Muscle of leg (tissue), 11 donors: Measurements from ENCODE around the gene HOXA9. TPM values are rescaled to one million over a fixed set of nuclear protein-coding genes. Genes with fewer than 3 reads are reported as not detected.
A peak's percentile ranks its signal among the peaks of the same experiment; 100 is the strongest.

ENCODE experiments used
- DNase-seq: peaks from one replicate; pipeline ENCODE4 v3.0.0; 2013
- H3K27ac ChIP-seq: one replicate; pipeline ENCODE4 v1.5.1; 2013; ENCODE audit warnings: mild to moderate bottlenecking, low read length, control low read depth
- H3K27me3 ChIP-seq: one replicate; pipeline ENCODE4 v1.6.1; 2013; ENCODE audit warnings: low read length; ENCODE audit not compliant: control insufficient read depth, insufficient read depth
- H3K36me3 ChIP-seq: one replicate; pipeline ENCODE4 v1.6.1; 2013; ENCODE audit warnings: low read length; ENCODE audit not compliant: control insufficient read depth, insufficient read depth
- H3K4me1 ChIP-seq: one replicate; pipeline ENCODE4 v1.6.1; 2013; ENCODE audit warnings: low read length; ENCODE audit not compliant: control insufficient read depth, insufficient read depth
- H3K4me3 ChIP-seq: one replicate; pipeline ENCODE4 v1.5.1; 2013; ENCODE audit warnings: low read length, control low read depth
- H3K9me3 ChIP-seq: replicated peaks from 2 replicates; pipeline ENCODE4 v1.6.1; 2013; ENCODE audit warnings: low read depth, low read length; ENCODE audit not compliant: control insufficient read depth
- WGBS: methylation state at CpG from one replicate; pipeline ENCODE4 v1.1.5; 2013; ENCODE audit warnings: missing lambda C conversion rate; ENCODE audit not compliant: insufficient coverage; 5-methylcytosine and 5-hydroxymethylcytosine counted together
- polyA plus RNA-seq, 8 donors: library from polyadenylated mRNA; unstranded; fragments of 120-200 nt; gene quantifications; one replicate each; pipeline versions ENCODE4 v1.2.1 to v1.2.3, GENCODE V29; 2013; ENCODE audit warnings: inconsistent platforms in 1 of 8, low replicate concordance in 1 of 8; ENCODE audit not compliant: insufficient read length in 8 of 8, insufficient read depth in 1 of 8
- total RNA-seq: library from RNA; stranded (reverse); fragments of 120-200 nt; gene quantifications from one replicate; pipeline ENCODE4 v1.2.4, GENCODE V29; 2013

The HOXA9 gene
- total and polyA plus RNA-seq, 9 donors = 16.0 to 28.5 (median 21.7) TPM

- H3K4me1 ChIP-seq = peaks cover 56% of the 10 kb centered on the region
- H3K27ac ChIP-seq = no peak overlapping the region
- H3K36me3 ChIP-seq = peaks cover 28% of the 10 kb centered on the region
- no peaks in the 10 kb centered on the region for H3K9me3 ChIP-seq
- H3K27me3 ChIP-seq = peaks cover 7% of the 10 kb centered on the region
- 60% methylated on average over 3 of the region's 8 CpGs for WGBS
- no peak overlapping the region for H3K4me3 ChIP-seq
- no peak for DNase-seq
Observed at GRCh38 chr7:27124902-27125689, 40.2 kb downstream of the HOXA9 start.

- WGBS = 73% methylated on average over 33 of the region's 43 CpGs
- DNase-seq = no peak
- peaks cover 34% of the 10 kb centered on the region for H3K36me3 ChIP-seq
- H3K27ac ChIP-seq = no peak overlapping the region
- H3K4me3 ChIP-seq = no peak overlapping the region
- H3K9me3 ChIP-seq = no peaks in the 10 kb centered on the region
- peaks cover 57% of the 10 kb centered on the region for H3K4me1 ChIP-seq
- peaks cover 7% of the 10 kb centered on the region for H3K27me3 ChIP-seq
Observed at GRCh38 chr7:27124096-27124901, 41.0 kb downstream of the HOXA9 start.

GRCh38 chr7:27123477-27124053 lies 41.8 kb downstream of the HOXA9 start:
- H3K9me3 ChIP-seq = no peaks in the 10 kb centered on the region
- H3K36me3 ChIP-seq = peaks cover 34% of the 10 kb centered on the region
- H3K27me3 ChIP-seq = peaks cover 7% of the 10 kb centered on the region
- no peak for DNase-seq
- H3K4me3 ChIP-seq = no peak overlapping the region
- peaks cover 53% of the 10 kb centered on the region for H3K4me1 ChIP-seq
- 77% methylated on average over 18 of the region's 26 CpGs for WGBS
- H3K27ac ChIP-seq = no peak overlapping the region

- H3K27me3 ChIP-seq = peaks cover 7% of the 10 kb centered on the region
- H3K4me1 ChIP-seq = peaks cover 52% of the 10 kb centered on the region
- peaks cover 36% of the 10 kb centered on the region for H3K36me3 ChIP-seq
- H3K9me3 ChIP-seq = no peaks in the 10 kb centered on the region
- no peak overlapping the region for H3K27ac ChIP-seq
- no peak for DNase-seq
- WGBS = 63% methylated on average over 8 of the region's 14 CpGs
- no peak overlapping the region for H3K4me3 ChIP-seq
Observed at GRCh38 chr7:27123007-27123476, 42.3 kb downstream of the HOXA9 start.

- peaks cover 52% of the 10 kb centered on the region for H3K4me1 ChIP-seq
- no peak for DNase-seq
- WGBS = 70% methylated on average over 18 of the region's 42 CpGs
- no peaks in the 10 kb centered on the region for H3K9me3 ChIP-seq
- H3K27ac ChIP-seq = no peak overlapping the region
- H3K4me3 ChIP-seq = no peak overlapping the region
- H3K36me3 ChIP-seq = peaks cover 39% of the 10 kb centered on the region
- peaks cover 7% of the 10 kb centered on the region for H3K27me3 ChIP-seq
Observed at GRCh38 chr7:27122077-27122910, 43.0 kb downstream of the HOXA9 start.

GRCh38 chr7:27121684-27122076 lies 43.7 kb downstream of the HOXA9 start:
- Histone ChIP-seq H3K4me1 (peaks cover 55% of the 10 kb centered on the region), H3K4me3 (no peak overlapping the region), H3K36me3 (peaks cover 42% of the 10 kb centered on the region), H3K27ac (no peak overlapping the region), H3K9me3 (no peaks in the 10 kb centered on the region), H3K27me3 (peaks cover 7% of the 10 kb centered on the region)
- 75% methylated on average over 2 of the region's 7 CpGs for WGBS
- no peak for DNase-seq

- no peak for DNase-seq
- no peaks in the 10 kb centered on the region for H3K9me3 ChIP-seq
- peaks cover 42% of the 10 kb centered on the region for H3K36me3 ChIP-seq
- peaks cover 54% of the 10 kb centered on the region for H3K4me1 ChIP-seq
- no peak overlapping the region for H3K4me3 ChIP-seq
- no peak overlapping the region for H3K27ac ChIP-seq
- peaks cover 7% of the 10 kb centered on the region for H3K27me3 ChIP-seq
- WGBS = 40% methylated on average over 1 of the region's 1 CpG
Observed at GRCh38 chr7:27119412-27119911, 45.9 kb downstream of the HOXA9 start.

GRCh38 chr7:27118580-27118979 lies 46.8 kb downstream of the HOXA9 start:
- H3K27me3 ChIP-seq = peaks cover 10% of the 10 kb centered on the region
- no peak for DNase-seq
- H3K4me1 ChIP-seq = peaks cover 59% of the 10 kb centered on the region
- no peak overlapping the region for H3K4me3 ChIP-seq
- H3K36me3 ChIP-seq = peaks cover 35% of the 10 kb centered on the region
- H3K9me3 ChIP-seq = no peaks in the 10 kb centered on the region
- peak overlapping the region; percentile 63 for H3K27ac ChIP-seq
- WGBS = 20% methylated on average over 1 of the region's 3 CpGs

- no peak for DNase-seq
- Histone ChIP-seq H3K27me3 (peaks cover 10% of the 10 kb centered on the region), H3K4me1 (peaks cover 58% of the 10 kb centered on the region), H3K27ac (peak overlapping the region; percentile 63), H3K4me3 (no peak overlapping the region), H3K9me3 (no peaks in the 10 kb centered on the region), H3K36me3 (peaks cover 32% of the 10 kb centered on the region)
- 75% methylated on average over 11 of the region's 19 CpGs for whole genome bisulfite sequencing
Observed at GRCh38 chr7:27117887-27118491, 47.3 kb downstream of the HOXA9 start.
